Stimulated activated CD4-positive, alpha-beta T cell treated with anti-CD3 and anti-CD28 coated beads, TNF-alpha, amount 100 ng/mL, for 48 hours (primary cell): ENCODE data around the gene EEF2K.

Source experiments
- DNase-seq, 3 donors: peaks; one replicate each; pipeline ENCODE4 v3.0.0-alpha.2; 2020; ENCODE audit warnings: low read depth in 3 of 3

Gene EEF2K

DNA sequence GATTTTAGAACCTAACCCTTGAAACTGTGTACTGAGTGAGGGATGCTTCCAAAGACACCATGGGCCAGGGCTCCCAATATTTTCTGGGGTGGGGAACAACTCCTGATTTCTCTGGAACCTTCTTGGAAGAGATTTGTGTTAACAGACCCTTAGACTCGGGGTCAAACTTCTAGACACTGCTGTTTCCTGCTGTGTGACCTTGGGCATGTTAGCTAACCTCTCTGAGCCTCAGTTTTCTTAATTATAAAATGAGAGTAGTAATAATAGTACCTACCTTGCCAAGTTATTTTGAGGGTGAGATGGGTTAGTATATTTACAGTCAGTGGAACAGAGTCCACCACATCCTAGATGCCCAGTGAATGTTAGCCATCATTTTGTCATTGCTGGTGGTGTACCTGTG, 109.9 kb downstream of the EEF2K start:
- no peak for DNase-seq

DNA sequence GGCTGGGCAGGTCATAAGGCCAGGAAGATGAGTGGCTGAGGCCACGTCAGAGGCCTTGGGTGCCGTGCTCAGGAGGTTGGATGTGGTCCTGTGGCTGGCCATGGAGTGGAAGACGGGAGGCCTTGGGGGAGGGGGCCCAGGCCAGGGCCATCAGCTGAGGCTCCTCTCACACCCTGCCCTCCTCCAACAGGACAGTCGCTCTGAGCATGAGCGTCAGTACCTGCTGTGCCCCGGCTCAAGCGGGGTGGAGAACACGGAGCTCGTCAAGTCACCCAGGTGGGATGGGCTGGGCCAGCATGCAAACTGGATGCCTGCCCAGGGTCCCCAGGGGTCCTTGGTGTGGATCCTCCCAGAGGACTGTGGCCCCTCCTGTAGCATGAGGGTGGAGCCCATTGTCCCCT, 110.3 kb downstream of the EEF2K start:
- no peak for DNase-seq

DNA sequence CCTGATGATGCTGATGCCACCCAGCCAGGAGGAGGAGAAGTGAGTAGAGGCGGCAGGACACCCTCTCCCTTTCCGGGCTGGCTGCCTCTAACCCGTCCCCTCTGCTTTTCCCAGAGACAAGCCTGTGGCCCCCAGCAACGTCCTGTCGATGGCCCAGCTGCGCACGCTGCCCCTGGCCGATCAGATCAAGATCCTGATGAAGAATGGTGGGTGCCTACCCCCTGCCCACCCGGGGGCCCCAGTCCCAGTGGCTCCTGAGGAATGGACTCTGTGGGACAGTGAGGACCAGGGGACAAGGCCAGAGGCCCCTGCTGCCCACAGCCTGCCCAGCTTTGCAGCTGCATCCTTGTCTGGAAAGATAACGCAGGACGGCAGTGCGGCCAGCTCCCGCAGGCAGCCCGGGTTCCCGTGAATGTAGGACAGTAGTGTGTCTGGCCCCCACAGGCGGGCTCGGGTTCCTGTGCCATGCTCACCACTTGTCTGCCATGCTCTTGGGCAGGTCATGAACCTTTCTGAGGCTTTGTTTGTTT, 111.0 kb downstream of the EEF2K start:
- DNase-seq, result no peak

DNA sequence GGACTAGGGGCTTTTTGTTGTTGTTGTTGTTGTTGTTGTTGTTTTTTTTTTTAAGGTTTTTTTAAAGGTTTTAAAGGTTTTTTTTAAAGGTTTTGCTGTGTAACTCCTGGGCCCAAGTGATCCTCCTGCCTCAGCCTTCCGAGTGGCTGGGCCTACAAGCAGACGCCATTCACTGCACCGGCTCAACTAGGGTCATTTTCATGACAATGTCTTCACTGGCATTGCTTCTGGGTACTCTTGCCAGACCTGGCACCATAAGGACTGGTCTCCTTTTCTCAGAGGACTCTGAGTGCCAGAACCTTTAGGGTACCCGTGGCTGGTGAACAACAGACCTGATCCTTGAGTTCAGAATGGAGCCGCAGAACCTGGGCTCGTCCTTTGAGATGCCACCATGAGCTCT, 111.5 kb downstream of the EEF2K start:
- DNase-seq, result no peak

DNA sequence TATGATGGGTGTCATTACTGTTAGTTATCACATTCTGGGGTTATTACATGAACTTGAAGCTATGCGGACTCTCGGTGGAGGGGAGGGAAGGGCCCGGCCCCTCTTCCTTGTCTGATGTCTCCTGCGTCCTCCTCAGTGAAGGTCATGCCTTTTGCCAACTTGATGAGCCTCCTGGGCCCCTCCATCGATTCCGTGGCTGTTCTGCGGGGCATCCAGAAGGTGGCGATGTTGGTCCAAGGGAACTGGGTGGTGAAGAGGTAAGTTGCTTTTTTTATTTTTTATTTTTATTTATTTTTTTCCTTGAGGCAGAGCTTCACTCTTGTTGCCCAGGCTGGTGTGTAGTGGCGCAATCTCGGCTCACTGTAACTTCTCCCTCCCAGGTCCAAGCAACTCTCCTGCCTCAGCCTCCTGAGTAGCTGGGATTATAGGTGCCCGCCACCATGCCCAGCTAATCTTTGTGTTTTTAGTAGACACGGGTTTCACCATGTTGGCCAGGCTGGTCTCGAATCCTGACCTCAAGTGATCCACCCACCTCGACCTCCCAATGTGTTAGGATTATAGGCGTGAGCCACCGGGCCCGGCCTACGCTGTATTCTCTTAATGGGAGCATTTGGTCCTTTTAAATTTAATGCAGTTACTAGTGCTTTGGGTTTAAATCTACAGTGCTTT, 112.7 kb downstream of the EEF2K start:
- peak; percentile 13 to 58 (median 24) for DNase-seq

DNA sequence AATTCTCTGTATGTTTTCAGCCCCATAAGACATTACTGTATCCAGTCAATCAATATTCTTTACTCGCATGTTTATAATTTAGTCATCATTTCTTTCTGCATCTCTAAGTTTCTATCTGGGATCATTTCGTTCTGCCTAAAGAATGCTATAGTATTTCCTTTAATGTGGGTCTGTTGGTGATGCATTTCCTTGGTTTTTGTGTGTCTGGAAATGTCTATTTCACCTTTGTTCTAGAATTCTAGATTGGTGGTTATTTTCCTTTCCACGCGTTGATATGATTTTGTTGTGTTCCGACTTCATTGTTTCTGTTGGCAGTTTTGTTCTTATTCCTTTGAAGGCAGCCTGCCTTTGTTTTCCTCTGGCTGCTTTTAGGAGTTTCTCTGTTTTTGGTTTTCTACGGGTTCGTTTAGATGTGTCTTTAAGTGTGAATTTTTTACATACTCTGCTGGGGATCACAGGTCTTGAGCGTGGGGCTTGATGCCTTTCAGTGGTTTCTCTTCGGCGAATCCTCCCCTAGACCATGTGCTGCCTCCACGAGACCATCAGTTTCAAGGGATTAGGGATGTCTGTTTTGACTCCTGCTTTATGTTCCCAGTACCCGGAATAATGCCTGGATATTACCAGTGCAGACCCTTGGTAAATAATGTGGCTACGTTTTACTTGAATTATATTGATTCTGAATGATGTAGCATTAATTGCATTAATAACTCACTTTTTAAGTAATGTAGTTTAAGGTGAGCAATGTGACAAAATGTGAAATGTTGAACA, 114.7 kb downstream of the EEF2K start:
- no peak for DNase-seq

DNA sequence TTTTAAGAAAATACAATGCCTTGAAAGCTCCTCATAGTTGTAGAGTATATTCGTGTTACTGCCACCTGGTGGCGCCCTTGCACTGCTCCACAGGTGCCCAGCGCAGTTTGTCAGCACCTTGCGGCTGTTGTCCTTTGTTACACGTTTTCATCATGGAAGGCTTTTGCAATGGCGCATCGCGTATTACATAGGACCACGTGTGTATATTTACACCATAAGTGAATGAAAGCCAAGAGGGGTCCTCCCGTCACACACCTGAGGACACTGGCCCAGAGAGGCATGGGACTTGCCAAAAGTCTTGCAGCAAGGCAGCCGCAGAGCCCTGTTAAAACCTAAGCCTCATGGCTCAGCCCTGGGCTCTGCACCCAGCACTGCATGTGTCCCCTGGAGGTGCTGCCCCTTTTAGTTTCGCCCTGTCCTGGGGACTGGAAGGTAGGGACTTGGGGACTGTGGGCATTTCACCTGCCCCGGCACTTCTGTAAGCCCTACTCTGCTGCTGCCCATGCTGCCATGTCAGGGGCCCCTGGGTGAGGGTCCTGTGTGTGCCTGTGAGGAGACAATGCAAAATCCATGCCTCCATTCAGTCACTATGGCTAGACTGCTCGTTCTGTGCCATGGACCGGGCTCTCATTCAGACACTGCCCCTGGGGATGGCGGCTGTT, 115.4 kb downstream of the EEF2K start:
- DNase-seq, result peak; percentile 37 to 64 (median 39)

DNA sequence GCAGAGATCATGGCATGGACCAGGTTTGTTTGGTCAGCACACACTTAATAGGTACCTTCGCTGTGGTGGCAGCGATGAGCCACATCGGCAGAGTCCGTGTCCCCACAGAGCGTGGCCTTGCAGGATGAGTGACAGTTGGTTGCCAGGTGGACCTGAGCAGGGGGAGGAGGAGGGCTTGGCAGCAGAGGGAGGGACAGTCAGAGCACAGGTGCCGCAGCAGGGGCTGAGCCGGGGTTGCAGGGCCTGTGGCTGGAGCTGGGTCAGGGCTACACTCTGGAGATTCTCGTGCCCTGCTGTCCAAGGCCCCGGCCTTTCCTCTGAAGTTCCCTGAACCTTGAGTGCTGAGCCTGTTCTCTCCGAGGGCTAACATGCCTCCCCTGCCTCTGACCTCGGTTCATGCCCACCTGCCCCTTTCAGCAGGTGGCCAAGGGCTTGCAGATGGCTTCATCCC, 116.0 kb downstream of the EEF2K start:
- no peak for DNase-seq

DNA sequence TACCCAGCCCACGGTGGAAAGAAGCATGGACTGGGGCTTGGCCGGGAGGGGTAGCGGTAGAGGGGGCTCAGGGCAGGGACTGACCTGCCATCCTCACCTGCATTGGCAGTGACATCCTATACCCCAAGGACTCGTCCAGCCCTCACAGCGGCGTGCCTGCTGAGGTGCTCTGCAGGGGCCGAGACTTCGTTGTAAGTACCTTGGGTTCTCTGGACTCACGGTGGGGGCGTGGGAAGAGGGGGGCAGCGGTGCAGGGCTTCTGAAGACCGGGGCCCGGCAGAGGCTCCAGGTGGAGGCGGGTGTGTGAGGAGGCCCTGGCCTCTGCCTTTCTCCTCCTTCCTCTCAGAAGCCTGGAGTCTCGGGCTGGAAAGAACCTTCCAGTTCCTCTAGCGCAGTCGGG, 116.7 kb downstream of the EEF2K start:
- DNase-seq, result no peak

DNA sequence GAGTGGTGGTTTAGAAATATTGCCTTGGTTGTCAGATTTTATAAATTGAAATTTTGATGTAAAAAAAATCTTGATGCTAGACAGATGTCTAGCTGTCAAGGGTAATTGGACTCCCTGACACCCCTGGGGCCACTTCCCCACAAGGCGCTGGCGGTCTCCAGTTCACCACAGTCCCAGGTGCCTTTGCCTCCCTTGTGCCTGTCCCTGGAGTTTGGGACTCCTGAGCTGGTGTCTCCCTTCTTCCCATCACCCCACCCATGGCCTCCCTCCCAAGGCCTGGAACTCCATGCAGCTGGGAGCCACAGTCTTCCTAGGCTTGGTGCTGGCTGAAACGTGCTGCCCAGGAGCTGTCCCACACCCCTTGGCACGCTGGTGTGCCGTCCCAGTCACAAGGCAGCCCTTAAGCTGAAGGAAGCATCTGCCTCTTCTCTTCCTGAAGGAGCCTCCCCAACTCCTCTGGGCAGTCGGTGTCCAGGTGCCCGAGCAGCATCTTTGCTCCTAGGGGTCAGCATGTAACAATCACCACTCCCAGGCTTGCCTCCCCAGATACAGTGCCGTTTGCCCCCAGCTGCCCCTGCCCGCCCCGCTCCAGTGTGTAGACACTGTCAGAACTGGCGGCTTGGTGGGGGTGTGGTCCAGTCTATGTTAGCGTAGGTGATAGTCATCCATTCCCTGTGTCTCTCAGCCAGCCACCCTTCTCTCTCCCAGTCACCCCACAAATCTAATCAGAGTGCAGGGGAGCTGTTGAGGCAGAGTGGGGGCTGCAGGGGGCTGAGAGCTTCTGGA, 117.3 kb downstream of the EEF2K start:
- no peak for DNase-seq

DNA sequence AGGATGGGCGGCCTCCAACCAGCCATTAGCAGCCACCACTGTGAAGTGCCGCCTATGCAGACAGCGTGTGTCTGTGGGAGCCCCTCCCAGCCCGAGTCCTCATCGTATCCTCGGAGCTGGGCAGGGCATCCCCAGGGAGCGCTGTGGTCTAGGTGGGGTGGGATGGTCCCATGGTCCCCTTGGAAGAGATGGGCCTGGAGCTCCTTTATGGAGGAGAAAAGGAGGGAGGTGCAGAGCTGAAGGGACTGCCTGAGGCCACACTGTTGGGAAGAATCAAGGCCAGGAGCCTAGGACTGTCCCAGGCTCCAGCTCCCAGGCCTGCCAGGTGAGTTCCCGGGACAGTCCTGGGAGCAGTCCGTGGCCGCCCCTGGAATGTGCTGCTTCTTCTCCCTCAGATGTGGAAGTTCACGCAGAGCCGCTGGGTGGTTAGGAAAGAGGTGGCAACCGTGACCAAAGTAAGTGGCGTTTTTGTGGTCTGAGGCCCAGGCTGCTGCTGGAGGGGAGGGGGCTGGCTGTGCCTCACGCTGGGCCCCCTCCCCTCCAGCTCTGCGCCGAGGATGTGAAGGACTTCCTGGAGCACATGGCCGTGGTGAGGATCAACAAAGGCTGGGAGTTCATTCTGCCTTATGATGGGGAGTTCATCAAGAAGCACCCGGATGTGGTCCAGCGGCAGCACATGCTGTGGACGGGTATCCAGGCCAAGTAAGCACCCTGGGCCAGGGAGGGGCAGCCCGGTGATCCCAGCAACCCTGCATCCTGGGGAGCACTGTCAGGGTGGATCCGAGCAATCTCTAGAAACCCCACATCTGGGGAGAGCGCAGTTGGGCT, 118.1 kb downstream of the EEF2K start:
- DNase-seq, result no peak

DNA sequence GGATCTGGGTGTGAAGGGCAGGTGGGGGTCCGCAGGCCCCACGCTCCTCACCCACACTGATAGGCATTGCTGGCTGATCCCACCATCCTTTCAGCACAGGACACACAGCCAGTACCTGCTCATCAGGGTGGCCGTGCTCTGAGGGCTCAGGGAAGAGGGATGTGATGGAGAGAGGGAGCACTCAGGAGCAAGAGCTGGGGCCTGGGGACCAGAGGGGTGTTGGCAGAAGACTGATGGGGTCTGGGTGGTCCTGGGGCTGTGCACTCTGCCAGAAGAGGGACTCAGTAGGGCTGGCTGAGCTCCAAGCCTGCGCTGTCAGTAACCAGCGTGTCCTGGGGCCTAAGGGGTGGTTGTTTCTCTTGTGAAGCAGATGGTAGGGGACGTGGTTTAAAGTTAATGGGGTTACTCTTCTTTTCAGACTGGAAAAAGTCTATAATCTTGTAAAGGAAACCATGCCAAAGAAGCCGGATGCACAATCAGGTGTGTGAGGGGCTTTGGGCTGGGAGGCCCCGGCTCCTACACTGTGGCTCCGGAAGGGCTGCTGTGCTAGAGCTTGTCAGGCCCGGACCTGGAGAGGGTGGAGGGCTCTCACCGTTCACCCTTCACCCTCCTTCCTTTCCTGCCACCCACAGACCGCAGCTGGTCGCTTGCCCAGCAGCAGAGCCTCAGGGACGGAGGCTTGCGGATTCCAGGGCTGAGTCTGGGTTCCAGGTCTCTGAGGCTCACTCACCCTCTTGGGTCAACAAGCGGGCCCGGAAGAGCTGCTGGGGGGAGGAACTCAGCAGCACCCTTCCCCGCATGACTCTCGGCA, 118.9 kb downstream of the EEF2K start:
- no peak for DNase-seq

DNA sequence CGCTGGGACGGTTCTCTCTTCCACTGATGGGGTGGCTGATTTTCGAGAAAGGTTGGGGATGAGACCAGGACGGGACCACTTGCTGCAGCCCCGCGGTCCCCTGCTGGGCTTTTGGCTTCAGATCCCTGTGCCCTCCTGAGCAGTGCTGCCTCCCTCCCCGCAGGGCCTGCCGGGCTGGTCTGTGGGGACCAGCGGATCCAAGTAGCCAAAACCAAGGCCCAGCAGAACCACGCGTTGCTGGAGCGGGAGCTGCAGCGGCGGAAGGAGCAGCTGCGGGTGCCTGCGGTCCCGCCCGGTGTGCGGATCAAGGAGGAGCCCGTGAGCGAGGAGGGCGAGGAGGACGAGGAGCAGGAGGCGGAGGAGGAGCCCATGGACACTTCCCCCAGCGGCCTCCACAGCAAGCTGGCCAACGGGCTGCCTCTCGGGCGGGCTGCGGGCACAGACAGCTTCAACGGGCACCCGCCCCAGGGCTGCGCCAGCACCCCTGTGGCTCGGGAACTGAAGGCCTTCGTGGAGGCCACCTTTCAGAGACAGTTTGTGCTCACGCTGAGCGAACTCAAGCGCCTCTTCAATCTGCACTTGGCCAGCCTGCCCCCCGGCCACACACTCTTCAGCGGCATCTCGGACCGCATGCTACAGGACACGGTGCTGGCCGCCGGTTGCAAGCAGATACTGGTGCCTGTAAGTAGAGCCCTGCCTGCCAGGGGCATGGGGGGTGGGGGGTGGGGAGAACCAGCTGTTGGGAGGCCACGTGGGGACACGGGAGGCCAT, 119.7 kb downstream of the EEF2K start:
- DNase-seq, result no peak

DNA sequence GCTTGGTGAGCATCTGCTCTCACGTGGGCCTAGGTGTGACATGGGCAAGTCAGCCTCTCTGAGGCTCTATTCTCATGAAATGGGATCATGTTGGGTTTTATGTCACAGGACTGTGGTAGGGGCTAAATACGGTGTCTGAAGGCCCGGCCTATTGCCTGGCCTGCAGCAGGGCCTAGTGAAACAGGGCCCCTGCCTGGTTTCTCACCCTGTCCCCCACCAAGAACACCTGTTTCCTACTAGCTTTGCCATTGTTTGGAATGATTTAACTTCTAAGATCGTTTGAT, 120.2 kb downstream of the EEF2K start:
- DNase-seq, result no peak

DNA sequence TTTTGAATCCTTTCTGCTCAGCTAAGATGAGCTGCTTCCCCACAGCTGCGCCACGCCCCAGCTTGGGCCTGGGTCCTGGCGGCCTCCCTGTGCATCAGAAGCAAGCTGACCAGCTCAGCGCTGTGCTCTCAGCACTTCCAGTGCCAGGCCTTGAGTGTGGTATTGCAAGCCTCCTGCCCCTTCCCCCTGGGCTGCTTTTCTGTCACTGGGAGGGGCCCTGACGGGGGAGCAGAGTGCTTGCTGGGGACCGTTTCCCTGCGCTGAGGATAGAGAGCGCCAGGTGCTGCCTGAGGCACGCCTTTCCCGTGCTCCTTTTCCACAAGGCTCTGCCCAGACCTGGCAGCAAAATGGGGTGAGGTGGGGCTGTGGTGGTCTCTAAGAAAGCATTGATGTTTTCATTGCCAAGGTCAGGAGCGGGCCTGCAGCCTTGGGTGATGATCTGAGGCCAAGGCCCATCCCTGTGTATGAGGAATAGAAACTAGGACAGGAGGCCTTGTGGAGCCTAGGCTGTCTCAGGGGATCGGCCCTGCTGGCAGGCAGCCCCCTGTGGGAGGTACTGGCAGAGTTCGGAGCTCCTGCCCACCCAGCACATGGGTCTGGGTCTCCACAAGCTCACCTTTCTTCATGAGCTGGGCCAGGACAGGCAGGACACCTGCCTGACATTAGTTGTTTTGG, 120.8 kb downstream of the EEF2K start:
- no peak for DNase-seq

DNA sequence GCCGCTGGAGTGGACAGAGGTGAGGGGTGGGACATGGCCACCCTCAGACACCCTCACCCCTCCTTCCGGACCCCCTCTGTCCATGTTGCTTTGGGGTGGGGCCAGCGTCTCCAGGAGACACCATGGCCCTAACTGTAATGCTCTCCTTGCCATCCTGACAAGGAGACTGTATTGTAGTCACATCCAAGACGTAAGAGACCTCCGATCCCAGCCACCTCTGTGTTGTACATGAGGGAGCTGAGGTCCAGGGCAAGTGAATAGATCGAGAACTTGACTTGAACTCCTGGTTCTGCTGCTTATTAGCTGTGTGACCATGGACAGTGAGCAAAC, 121.3 kb downstream of the EEF2K start:
- DNase-seq, result no peak

DNA sequence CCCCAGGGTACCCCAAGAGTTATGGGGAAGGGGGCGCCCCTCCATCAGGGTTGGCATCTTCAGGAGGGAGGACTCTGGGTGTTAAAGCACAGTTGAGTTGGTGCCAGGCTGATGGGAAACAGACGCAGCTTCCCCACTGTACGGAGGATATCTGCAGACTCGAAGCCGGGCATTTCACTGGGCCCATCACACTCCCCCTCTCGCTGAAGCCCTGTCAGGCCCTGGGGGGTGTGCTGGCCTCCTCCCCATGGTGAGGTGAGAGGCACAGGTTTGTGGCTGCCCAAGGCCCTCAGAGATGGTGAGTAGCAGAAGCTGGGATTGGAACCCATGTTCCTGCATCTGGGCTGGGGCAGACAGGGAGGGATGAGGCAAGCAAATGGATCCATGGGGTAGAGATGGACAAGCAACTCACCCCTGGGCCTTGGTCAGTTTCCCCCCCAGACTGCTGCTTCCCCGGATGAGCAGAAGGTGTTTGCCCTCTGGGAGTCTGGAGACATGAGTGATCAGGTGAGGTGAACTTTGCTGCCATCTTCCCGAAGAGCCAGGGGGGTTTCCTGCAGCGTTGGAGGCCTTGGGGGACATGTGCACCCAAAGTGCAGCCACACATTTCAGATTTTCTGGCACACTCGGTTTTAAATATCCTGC, 122.1 kb downstream of the EEF2K start:
- no peak for DNase-seq

DNA sequence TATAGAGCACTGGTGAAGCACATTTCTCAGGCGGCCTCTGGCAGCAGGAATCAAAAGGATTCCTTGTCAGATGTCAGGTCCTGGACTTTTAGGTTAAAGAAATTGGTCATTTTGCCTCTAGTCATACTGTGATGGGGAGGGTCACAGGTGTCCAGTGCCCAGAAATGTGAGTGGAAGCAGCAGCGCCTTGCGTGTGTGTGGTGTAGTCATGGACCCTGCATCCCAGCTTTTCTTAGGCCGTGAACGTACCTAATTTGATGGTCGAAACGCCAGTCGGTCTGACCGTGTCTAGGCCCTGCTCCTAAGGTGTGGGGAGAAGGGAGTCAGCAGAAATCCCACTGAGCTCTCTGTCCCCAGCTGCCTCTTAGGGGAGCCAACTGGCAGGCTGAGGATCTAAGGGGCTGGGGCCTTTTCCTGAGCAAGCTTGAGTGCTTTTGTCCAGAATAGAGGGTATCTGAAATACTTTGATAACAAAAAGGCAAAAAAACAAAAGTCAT, 123.2 kb downstream of the EEF2K start:
- DNase-seq, result no peak
